HG03066 (cell line): ENCODE measurements around the gene CYSLTR2.
"Not testable (repeated sequence)": the region's sequence is repeated elsewhere in the genome, so short reads cannot be mapped to it uniquely, and the experiment has no call there.

ENCODE experiments used
- ATAC-seq: cut with Tn5 transposase; IDR thresholded peaks from one replicate; pipeline ENCODE4 v1.9.1; 2021; ENCODE audit warnings: low read depth; ENCODE audit not compliant: unreplicated experiment

CYSLTR2 gene

DNA sequence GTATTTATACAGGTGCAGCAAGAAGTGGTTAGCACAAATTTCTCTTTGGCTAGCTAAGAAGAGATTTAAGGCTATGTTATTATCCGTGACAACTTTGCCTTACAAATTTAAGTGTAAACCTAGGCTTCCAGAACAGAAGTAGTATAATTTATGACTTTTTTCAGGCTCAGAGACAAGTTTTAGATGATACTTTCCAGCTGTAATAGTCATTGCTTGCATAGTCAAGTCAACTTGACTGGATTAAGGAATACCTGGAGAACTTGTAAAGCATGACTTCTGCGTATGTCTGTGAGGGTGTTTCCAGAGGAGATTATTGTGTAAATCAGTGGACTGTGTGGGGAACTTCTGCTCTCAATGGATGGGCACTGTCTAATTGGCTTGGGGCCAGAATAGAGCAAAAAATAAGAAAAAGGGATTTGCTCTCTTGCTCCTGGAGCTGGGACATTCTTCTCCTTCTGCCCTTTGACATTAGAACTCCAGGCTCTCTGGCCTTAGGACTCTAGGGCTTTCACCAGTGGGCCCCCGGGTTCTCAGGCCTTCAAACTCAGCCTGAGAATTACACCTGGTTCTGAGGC, 33.0 kb downstream of the CYSLTR2 start:
- ATAC-seq, result no peak

DNA sequence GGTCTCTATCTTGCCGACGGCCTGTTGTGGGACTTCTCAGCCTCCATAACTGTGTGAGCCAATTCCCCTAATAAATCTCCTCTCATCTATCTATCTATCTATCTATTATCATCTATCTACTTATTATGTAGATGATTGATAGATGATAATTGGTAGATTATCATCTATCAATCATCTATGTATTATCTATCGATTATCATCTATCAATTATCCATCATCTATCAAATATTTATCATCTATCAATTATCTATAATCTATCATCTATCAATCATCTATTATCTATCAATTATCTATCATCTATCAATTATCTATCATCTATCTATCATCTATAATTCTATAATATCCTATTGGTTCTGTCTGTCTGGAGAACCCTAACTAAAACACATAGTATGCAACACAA, 33.5 kb downstream of the CYSLTR2 start:
- no peak for ATAC-seq

DNA sequence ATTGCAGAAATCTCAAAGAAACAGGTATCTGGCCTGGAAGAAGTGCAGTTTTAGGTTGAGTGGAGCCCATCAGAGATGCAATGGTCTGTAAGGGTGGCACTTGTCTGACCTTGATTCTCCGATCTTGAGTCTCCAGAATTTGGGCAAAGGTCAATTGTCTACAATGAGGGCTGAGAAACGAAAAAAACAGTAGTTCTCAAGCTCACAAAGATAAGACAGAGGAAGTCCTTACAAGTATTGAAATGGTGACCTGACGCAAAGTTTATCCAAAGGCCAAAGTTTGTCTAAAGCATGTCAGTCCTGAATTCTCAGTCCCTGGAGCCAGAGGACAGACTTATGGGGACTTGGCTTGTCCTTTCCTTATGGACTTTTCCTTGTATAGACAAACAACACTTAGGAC, 40.3 kb downstream of the CYSLTR2 start:
- ATAC-seq, result no peak

DNA sequence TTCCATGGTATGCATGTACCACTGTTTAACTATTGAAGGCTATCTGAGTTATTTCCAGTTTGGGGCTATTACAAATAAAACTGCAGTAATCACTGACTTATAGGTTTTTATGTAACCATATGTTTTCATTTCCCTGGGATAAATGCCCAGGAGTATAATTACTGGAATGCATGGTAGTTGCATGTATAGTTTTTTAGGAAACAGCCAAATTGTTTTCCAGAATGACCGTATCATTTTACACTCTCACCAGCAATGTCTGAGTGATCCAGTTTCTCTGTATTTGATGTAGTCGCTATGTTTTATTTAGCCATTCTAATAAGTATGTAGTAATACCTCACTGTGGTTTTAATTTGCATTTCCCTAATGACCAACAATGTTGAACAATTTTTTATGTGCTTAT, 42.0 kb downstream of the CYSLTR2 start:
- no peak for ATAC-seq

DNA sequence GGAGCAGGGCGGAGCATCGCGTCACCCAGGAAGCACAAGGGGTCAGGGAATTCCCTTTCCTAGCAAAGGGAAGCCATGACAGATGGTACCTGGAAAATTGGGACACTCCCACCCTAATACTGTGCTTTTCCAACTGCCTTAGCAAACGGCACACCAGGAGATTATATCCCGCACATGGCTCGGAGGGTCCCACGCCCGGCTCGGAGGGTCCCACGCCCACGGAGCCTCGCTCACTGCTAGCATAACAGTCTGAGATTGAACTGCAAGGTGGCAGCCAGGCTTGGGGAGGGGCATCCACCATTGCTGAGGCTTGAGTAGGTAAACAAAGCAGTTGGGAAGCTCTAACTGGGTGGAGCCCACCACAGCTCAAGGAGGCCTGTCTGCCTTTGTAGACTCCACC, 42.9 kb downstream of the CYSLTR2 start:
- not testable (repeated sequence) for ATAC-seq

DNA sequence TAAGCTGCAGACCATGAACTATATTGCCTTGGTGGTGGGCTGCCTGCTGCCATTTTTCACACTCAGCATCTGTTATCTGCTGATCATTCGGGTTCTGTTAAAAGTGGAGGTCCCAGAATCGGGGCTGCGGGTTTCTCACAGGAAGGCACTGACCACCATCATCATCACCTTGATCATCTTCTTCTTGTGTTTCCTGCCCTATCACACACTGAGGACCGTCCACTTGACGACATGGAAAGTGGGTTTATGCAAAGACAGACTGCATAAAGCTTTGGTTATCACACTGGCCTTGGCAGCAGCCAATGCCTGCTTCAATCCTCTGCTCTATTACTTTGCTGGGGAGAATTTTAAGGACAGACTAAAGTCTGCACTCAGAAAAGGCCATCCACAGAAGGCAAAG, 53.7 kb downstream of the CYSLTR2 start:
- no peak for ATAC-seq

DNA sequence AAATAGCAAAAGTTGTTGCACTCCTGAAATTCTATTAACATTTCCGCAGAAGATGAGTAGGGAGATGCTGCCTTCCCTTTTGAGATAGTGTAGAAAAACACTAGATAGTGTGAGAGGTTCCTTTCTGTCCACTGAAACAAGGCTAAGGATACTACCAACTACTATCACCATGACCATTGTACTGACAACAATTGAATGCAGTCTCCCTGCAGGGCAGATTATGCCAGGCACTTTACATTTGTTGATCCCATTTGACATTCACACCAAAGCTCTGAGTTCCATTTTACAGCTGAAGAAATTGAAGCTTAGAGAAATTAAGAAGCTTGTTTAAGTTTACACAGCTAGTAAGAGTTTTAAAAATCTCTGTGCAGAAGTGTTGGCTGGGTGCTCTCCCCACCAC, 55.0 kb downstream of the CYSLTR2 start:
- ATAC-seq, result no peak

DNA sequence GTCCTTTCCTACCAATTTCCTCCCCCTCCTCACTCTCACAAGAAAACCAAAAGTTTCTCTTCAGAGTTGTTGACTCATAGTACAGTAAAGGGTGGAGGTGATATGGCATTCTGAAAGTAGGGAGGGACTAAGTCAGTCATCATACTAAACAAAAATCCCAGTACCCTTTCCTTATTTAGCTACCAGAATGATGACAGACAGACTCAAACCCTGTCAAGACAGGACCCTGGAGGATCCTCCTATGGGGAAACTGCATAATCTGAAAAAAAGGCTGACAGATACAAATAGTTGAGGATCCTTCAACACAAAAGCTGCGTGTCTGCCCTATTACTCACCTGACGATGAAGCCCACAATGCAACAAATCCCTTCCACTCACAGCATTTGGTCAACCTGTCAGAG, 55.5 kb downstream of the CYSLTR2 start:
- ATAC-seq, result no peak

DNA sequence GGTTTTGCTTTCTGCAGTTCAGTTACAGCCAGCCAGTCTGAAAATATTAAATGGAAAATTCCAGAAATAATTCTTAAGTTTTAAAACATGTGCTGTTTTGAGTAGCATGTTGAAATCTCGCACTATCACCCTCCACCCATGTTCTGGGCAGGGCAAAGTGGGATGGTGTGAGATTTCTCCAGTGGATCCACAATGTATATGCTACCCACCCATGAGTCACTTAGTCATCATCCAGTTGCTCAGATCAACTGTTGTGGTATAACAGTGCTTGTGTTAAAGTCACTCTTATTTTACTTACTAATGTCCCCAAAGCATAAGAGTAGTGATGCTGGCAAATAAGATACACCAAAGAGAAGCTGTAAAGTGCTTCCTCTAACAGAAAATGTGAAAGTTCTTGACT, 56.4 kb downstream of the CYSLTR2 start:
- ATAC-seq, result no peak

DNA sequence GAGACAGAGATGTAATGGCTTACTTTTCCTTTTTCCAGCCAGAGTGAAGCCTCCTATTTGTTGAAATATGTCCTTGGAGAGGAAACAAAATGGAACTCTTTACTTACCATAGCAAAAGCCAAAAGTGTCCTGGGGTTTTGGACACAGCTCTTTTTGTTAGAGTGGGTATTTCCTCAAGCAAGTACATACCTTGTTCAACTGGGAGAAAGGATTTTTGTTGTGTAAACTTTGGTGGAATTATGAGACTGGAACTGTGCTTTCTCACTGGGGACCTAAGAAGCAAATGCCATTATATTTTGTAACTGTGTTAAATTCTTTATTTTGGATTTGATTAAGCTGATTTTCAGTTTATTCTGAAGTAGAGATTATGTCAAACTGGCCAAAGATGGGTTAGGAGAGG, 58.4 kb downstream of the CYSLTR2 start:
- ATAC-seq, result no peak

DNA sequence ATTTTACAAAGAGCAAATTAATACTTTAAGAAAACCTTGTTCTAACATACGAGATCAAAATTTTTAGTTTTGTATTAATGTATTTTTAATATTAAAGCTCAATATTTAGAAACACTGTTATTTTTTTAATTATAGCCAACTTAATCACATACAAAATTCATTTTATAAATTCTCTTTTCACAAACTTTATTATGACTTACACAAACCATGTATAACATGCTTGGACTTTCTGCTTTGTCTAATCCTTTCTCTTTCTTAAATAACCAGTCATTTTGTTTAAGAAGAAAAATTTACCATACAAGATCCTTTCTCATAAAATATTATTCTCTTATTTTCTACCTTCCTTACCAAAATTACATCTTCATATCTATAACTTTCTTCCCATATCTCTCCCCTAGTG, 62.2 kb downstream of the CYSLTR2 start:
- ATAC-seq, result no peak

DNA sequence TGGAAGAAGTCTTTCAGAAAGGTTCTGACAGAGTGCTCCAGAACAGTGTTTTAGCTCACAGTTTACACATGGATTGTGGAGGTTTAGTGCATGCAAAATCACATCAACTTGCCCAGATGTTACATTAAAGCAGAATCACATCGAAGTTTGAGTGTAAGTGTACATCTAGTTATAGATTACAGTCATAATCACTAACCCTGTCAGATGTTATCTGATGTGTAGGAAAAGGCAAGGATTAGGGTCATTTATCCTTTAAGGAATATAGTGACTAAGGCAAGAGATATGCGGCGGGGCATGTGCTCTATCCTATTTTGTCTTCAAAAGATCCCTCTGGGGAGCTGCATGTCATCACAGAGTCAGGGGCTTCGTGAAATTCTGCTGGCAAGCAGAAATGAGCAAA, 66.9 kb downstream of the CYSLTR2 start:
- no peak for ATAC-seq

DNA sequence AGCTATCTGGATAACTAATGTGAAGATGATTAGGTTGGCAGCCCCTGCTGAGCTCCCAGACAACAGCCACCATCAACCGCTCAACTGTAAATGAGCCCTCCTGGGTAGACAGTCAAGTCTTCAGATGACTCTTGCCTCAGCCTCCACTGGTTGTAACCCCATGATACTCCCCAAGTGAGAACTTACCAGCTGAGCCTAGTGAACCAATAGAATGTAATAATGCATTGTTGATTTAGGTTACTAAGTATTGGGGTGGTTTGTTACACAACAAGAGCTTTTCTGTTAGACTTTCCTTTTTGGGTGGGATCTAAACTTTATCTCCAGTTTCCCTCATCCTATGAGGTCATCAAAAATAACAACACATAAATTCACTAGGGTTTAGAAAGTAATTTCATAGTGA, 69.4 kb downstream of the CYSLTR2 start:
- no peak for ATAC-seq

DNA sequence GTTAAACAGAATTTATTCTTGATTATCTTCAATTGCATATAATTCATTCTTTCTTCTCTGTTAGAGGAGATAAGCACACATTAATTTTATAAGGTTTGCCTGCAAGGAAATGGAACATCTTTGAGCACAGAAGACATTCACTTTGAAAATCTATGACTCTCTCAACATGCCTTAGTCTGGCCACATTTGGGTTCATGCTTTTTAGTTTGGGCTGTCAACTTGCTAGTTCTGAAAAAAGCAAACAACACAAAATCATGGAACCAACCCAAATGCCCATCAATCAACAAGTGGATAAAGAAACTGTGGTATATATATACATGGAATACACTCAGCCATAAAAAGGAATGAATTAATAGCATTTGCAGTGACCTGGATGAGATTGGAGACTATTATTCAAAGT, 71.5 kb downstream of the CYSLTR2 start:
- no peak for ATAC-seq

DNA sequence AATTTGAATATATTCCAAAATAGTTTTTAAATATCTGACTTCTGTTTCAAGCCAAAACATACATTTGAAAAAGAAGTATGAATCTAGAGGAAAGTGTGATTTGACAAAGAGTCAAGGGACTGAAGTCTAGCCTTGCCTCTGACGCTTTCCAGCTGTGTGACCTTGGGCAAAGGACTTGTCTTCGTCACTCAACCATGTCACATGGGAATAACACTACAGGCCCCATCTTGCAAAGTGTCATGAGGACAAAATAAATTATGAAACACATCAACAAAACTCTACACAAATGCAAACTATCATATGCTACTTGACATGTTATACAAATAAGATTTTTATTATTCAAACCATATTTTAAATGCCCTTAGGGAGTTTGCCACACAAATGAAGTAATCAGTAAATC, 73.0 kb downstream of the CYSLTR2 start:
- no peak for ATAC-seq

DNA sequence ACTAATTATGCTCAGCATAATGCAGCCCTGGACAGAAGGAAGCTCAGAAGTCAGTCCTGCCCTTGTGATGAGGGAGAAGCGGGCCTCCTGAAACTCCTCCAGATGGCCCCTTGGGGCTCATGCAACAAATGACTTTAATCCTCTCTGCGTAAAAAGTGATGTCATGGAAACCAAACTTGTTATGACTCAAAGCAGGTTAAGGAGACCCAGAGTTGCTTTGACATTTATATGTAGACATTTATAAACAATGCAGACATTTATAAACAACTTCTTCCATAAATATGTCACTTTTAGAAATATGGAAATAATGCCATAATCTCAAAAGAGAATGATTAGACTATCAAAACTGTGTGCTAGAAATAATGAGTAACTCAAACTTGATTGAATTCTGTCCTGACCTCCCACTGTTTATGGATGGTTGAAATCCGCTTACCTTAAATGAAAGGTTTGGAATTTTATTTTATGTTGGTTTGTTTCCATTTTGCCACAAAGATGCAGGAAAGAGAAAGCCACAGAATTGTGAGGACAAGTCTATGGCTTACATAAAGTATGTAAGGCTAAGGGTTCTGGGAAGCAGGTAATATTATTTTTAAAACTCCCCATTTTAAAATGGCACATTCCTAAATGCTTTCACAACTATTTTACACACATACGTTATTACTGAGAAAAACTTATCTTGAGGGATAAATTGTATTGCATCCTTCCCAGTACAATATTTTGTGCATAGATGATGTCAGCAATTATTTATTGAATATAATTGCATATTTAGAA, 73.7 kb downstream of the CYSLTR2 start:
- ATAC-seq, result no peak

DNA sequence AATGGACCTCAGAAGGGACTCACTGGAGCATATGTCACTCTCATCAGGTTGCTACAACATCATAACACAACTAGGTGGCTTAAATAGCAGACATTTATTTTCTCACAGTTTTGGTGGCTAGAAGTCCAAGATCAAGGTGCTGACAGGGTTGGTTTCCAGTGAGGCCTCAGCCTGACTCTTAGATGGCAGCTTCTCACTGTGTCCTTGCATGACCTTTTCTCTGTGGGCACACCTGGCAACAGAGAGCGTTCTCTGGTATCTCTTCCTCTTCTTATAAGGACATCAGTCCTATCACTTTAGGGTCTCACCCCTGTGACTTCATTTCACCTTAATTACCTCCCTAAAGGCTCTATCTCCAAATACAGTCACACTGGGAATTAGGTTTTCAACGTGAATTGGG, 74.5 kb downstream of the CYSLTR2 start:
- no peak for ATAC-seq

DNA sequence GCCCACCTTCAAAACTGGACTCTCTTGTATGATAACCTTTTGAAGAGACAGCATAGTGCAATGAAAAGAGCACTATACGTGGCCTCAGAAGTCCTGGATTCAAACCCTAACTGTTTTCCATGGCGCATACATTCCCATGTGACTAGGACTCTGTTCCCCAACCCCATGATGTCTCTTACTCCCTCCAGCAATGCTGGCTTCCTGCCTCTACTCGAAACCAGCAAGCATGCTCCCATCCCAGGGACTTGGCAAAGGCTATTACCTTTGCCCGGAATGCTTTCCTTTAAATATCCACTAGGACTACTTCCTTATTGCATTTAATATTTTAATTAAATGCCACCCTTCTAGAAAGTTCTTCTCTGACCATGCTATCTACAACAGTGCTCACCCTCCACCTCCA, 75.1 kb downstream of the CYSLTR2 start:
- ATAC-seq, result no peak

DNA sequence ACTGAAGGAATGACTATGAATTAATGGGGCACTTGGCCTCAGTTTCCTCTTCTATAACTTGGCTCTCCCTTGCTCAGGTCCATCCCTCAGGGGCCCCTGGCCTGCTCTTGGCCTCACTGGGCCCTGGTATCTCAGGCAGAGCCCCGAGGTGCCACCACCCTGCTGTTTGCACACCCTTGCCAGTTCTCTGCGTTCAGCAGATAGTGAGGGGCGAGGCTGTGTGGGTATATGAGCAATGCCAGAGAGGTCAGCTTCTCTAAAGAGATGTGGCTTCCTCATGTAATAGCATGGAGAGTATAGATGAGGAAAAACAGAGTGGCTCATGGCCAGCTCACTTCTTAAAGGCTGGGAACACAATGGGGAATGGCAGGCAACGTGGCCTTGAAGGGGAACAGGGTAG, 76.1 kb downstream of the CYSLTR2 start:
- ATAC-seq, result no peak

DNA sequence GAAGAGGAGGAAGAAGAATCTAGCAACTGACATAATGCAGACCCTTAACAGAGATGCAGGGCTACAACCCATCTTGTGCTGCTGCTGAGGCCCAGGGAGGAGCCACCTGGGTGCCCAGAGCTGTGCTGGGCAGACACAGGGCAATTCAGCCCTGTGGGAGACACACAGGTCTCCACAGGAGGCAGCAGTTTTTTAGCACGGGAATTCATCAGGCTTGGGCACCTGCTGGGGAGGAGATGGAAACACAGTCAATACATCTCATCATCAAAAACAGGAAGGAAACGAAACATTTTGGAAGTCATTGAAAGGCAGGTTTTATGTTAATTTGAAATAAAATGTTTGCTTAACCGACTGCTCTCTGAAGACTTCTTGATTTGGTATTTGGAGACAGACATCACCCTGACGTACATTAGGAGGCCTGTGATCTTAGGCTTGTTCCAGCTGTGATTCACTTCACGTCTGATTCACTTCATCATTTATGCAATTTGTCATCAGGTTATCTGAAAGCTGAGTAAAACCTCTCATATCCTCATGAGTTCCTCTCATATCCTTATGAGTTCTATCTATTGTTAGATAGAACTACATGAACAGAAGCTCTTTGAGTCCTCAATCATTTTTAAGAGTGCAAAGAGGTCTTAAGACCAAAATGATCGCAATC, 77.4 kb downstream of the CYSLTR2 start:
- ATAC-seq, result no peak

DNA sequence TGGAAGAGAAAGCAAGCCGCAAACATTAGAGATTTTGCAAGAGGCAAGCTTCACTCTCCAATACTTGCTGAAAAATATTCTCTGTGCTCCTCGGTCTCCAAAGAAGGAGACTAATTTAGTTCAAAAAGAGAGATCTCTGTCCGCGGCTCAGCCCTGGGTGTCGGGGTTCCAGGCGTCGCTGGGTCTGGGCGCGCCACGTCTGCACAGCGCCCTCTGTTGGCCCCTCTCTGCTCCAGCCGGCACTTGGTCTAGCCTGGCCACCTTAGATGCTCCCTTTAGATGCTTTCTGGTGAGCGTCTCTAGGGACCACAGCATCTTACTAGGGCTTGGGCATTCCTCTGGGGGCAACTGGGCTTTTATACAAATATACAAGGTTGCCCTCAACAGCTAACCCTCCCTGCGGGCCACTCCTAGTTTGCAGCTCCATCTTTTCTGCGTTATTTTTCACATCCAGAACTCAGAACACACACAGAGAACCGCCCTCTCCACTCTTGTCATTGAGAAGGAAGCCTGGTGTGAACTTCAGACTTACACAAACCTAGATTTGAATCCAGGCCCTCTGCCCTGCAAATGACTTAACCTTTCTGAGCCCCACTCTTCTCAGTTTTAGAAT, 78.3 kb downstream of the CYSLTR2 start:
- peak; percentile 74 for ATAC-seq
